Neural progenitor cell (in vitro differentiated cells): ENCODE data around the gene SUSD6.

Source experiments
- EZH2 ChIP-seq: fragments of 200-600 bp; sonication (generic); IDR thresholded peaks from 2 replicates; pipeline ENCODE4 v1.6.1; 2017; ENCODE audit warnings: antibody characterized with exemption, mild to moderate bottlenecking, moderate library complexity
- EZH2phosphoT487 ChIP-seq: fragments of 200-600 bp; sonication (generic); IDR thresholded peaks from 2 replicates; pipeline ENCODE4 v1.6.1; 2017; ENCODE audit warnings: antibody characterized with exemption
- TF ChIP-seq, protein P1 (sequence below): fragments of 200-600 bp; sonication (generic); IDR thresholded peaks from 2 replicates; pipeline ENCODE4 v1.5.1; 2017; ENCODE audit warnings: antibody characterized with exemption, mild to moderate bottlenecking

GRCh38 chr14:69579476-69579875 lies 31.9 kb upstream of the SUSD6 start:
- TF ChIP-seq, protein P1, sequence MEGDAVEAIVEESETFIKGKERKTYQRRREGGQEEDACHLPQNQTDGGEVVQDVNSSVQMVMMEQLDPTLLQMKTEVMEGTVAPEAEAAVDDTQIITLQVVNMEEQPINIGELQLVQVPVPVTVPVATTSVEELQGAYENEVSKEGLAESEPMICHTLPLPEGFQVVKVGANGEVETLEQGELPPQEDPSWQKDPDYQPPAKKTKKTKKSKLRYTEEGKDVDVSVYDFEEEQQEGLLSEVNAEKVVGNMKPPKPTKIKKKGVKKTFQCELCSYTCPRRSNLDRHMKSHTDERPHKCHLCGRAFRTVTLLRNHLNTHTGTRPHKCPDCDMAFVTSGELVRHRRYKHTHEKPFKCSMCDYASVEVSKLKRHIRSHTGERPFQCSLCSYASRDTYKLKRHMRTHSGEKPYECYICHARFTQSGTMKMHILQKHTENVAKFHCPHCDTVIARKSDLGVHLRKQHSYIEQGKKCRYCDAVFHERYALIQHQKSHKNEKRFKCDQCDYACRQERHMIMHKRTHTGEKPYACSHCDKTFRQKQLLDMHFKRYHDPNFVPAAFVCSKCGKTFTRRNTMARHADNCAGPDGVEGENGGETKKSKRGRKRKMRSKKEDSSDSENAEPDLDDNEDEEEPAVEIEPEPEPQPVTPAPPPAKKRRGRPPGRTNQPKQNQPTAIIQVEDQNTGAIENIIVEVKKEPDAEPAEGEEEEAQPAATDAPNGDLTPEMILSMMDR, result no peak
- TF ChIP-seq EZH2, result no peak
- TF ChIP-seq EZH2phosphoT487, result no peak
